T follicular helper cell (primary cell): ENCODE results near the gene ASPM.
"Not testable (repeated sequence)": the region's sequence is repeated elsewhere in the genome, so short reads cannot be mapped to it uniquely, and the experiment has no call there.

Source experiments
- DNase-seq: peaks from one replicate; pipeline ENCODE4 v3.0.0-alpha.2; 2020; ENCODE audit warnings: low read depth

The ASPM gene

DNA sequence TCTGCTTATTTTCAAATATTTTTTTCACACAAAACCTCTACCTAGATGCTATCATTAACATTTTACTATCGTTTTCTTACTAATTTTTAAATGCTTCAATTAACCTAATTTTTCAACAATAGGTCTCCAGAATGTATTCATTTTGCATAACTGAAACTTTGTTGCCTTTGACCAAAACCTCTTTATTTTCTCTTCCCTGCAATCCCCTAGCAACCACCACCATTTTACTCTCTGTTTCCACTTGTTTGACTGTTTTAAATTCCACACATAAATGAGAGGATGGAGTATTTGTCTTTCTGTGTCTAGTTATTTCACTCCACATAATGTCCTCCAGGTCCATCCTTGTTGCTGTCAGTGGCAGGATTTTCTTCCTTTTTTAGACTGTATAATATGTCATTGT is 69.9 kb downstream of the ASPM start:
- DNase-seq = no peak

DNA sequence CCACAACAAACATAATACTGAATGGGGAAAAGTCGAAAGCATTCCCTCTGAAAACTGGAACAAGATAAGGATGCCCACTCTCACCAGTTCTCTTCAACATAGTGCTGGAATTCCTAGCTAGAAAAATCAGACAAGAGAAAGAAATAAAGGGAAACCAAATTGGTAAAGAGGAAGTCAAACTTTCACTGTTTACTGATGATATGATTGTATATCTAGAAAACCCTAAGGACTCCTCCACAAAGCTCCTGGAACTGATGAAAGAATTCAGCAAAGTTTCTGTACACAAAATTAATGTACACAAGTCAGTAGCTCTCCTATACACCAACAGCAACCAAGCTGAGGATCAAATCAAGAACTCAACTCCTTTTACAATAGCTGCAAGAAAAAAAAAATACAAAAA is 72.5 kb downstream of the ASPM start:
- DNase-seq = no peak

DNA sequence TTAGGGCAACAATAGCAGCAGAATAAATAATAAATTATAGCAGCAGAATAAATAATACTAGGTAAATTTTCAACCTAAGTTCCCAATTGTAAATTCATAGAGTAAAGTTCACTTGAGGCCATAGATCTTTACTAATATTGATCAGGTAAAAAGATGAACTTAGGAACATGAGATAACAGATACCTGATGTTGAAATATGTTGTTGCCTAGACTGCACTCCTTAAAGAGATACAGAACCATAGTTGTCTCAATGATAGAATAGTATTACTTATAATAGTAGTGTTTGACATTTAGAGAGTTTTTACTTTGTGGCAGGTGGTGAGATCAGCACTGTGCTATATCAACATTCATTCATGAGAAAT is 79.0 kb downstream of the ASPM start:
- no peak for DNase-seq

DNA sequence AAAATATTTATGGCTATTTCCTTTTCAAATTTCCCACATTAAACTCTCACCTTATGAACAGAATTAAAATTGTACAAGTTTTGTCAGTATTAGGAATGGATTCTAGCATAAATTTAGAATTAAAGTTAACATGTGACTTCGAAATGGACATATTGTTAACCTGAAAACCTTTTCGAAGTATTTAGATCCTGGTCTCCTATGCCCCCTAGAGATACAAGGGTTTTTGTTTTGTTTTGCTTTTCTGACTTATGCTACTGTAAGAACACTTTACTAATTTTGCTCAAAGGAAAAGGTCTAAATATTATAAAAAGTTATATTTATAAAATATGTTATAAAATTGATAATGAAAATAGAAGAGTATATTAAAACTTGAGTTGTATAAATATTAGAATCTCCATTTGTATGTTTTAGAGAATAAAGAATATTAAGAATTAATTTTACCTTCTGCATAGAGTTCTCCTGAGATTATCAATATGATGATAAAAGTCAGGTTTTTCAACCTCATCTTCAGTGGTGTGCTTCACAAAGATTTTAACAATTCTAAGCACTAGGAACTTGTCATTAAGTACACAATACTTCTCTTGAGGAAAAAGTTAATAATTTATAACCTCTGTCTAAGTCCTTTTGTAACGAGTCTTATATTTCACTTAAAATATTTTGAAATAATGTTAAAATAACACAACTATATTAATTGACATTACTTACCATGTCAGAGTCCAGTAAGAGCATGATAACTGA is 79.6 kb downstream of the ASPM start, which contains the start of gene F13B:
Gene F13B (minus strand): TSS at position 542 of the 738 bp plus-strand sequence. CDS start 37 bp downstream, at position 505.
- DNase-seq = no peak

DNA sequence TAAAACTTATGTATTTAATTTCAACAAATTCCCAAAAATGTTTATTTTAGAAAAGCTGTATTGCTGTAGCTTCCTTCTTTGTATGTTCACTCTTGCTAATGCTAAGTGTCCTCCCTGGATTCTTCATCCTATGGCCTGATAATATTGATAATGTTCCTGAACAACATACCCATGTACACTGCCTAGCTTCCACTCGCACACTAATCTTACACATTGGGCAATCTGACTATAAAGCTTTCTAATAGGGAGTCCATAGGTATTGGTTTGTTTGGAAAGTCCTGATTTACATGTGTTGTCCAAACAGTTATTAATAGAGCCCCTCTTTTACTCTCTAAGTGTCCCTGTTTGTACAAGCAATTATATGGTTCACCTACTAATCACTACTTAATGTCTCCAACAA is 80.2 kb downstream of the ASPM start:
- no peak for DNase-seq

DNA sequence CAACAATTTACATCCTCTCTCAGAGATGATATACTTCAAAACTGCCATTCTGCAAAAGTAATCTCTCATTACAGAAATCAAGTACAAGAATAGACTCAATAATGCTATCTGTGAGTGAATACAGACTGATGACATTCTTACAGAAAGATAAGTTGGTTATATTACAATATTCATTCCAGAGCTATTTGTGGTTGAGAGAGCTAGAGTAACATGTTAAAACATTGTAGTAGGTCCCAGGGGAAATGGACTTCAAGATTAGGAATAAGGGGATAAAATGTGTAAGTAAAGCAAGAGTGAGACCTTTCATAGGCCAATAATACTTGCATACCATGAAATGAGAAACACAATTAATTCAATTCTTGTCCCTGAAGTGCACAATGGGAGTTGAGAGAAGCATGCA is 80.9 kb downstream of the ASPM start:
- DNase-seq = no peak

DNA sequence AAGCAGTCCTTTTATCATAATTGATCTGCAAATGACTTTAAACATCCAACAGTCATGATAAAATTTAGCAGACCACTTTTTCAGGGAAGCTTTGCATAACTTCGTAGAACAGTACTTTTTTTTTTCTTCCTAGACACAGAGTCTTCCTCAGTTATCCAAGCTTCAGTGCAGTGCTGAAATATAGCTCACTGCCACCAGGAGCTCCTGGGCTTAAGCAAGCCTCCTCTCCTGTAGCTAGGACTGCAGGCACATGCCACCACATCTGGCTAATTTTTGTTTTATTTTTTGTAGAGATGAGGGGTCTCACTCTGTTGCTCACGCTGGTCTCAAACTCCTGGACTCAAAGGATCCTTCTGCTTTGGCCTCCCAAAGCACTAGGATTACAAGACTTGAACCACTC is 83.3 kb downstream of the ASPM start:
- no peak for DNase-seq

DNA sequence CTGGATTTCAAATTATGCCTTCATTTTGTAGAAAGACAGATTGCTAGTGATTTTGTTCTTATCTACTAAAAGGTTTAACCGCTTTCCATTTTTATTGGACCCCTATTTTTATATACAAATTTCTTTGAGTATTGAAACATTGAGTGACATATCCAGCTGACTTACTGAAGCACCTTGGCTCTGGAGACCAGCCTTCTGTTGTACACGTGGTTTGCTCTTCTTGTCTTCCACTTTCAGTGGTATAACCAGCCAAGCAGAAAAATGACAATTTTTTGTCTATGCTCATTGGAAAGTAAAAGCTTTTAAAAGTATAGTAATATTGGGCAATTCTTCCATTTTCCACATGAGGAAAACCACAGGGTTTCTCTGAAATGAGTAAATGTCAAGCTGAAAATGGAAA is 83.8 kb downstream of the ASPM start:
- DNase-seq = no peak

DNA sequence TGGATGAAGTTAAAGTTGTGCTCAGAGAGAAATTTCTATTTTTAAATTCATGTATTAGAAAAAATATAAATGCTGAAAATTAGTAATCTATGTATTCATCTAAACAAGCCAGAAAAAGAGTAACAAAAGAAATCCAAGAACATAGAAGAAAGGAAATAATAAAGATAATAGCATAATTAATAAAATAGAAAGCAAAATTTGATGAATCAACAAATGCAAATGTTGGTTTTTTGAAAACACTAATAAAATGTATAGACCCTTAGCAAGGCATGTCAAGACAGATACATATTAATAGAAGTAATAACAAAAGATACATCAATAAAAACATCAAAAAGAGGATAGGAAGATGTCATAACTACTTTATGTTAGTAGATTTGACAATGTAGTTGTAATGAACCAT is 97.4 kb downstream of the ASPM start:
- no peak for DNase-seq

DNA sequence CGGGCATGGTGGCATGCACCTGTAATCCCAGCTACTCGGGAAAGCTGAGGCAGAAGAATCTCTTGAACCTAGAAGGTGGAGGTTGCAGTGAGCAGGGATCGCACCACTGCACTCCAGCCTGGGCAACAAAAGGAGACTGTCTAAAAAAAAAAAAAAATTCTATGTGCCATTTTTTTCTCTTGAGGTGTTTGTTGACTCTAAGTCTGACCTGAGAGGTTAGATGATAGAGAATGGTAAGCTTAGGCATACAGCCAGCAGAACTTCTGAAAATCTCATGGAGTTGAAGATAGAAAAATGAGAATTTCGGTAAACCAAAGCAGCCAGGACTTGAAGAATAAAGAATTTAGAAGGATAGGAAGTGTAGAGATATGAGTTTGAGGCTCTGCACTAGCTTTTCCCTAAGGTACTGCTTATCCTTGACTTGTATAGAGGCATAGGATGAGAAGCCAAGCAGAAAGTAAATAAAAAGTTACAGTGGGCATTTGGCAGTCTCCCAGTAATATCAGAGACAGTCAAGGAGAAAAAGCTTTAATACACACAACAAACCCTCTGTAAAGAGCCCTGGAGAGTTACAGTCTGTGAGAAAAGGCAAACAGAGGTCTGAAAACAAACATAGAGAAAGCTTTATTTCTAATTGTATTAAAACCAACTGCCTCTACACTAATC is 103.7 kb downstream of the ASPM start:
- DNase-seq = no peak

DNA sequence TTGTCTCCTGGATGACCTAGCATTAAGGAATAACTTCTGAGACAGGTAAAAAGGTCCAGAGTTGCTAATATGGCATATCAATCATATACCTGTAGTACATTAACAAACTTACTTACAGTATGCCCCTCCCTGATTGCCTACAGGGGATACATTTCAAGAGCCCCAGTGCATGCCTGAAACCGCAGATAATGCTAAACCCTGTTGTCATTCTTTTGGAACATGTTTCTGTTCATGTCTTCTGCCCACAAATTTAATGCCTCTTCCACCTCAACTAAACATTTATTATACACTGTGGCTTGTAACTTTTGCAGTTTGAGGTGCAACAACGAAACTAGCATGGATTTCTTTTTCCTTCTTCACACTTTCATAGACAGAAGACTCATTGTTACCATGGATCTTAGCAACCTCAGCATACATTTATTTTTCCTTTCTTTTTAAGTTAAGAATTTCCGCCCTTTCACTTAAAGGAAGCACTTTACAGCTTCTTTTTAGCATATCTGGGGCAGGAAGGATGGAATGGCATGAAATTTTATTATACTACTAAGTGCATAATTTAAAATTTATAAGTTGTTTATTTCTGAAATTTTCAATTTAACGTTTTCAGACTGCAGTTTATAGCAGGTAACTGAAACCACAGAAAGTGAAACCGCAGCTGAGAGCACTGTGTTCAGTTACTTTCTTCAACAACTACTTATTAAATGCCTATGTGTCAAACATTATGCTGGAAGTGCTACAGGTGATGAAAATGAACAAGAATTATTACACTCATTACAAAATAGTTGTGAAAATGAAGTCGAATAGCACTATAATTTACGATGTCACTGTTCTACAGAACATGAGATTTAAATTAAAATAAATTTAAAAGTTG is 104.7 kb downstream of the ASPM start:
- no peak for DNase-seq

DNA sequence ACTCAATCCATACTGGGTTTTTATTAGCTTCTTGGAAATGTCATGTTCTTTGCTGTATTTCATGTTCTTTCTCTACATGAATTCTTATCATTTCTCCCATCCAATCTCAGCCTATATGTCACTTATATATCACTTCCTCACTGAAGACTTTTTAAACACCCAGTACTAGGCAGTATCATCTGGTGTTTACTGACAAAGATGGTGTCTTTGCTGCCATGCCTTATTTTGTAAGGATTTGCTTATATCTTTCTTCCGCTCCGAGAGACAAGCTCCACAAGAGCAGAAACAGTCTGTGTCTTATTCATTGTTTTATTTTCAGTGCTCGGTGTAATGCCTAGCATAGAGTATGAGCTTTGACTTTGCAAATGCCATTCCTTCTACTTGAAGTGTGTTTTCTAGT is 109.6 kb downstream of the ASPM start:
- DNase-seq = no peak

DNA sequence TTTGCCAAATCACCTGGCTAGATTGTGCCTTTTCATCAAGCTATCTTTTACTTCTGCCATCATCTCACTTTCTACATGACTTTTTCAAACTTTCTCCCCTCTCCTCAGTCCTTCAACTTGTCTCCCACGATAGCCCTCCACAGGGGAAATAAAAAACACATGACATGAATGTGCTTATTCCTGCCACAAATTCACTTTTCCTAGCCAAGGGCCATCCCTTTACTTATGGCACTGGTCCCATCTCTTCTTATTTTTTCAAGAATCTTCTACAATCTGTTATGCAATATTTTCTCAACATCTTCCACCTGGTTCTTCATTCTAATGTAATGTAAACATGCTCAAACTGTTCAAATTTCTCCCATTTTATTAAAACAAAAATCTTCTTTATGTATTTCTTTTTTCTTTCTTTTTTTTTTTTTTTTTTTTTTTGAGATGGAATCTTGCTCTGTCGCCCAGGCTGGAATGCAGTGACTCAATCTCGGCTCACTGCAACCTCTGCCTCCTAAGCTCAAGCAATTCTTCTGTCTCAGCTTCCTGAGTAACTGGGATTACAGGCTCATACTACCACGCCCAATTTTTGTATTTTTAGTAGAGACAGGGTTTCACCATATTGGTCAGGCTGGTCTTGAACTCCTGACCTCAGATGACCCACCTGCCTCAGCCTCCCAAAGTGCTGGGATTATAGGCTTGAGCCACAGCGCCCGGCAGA is 111.7 kb downstream of the ASPM start:
- not testable (repeated sequence) for DNase-seq
